Posterior cingulate gyrus (tissue), 11 donors: Measurements from ENCODE around the gene SYCE1L.
A peak's percentile ranks its signal among the peaks of the same experiment; 100 is the strongest.
"Not testable (repeated sequence)": the region's sequence is repeated elsewhere in the genome, so short reads cannot be mapped to it uniquely, and the experiment has no call there.

Experiments
- DNase-seq, 10 donors: peaks; one replicate each; pipeline versions ENCODE4 v3.0.0 to v3.0.0-alpha.2; 2020 to 2021; ENCODE audit warnings: mixed read lengths in 3 of 10
- intact Hi-C: fragments of 100-400 bp; cut with DNase I; formaldehyde crosslinking; loops from one replicate; pipeline ENCODE4 v1.15.1; 2023

The SYCE1L gene

GRCh38 chr16:77199211-77199610 is at the start of gene SYCE1L:
Gene SYCE1L, plus strand, starts transcription at chr16:77199408. Its CDS starts 44 bp downstream, at chr16:77199452.
- no peak for DNase-seq
- intact Hi-C loops = no loop called here

- no peak for DNase-seq
These were observed 41.7 kb upstream of the SYCE1L start for GRCh38 chr16:77157346-77158058.

GRCh38 chr16:77158293-77158692 is 40.9 kb upstream of the SYCE1L start:
- intact Hi-C loops = no loop called here
- DNase-seq = peak in 1 of 10 donors; percentile 54

More at GRCh38 chr16:77157346-77158058, 41.7 kb upstream of the SYCE1L start:
- intact Hi-C loops = no loop called here

GRCh38 chr16:77165006-77165405 is 34.2 kb upstream of the SYCE1L start:
- intact Hi-C loops = no loop called here
- DNase-seq = no peak

- DNase-seq, intact Hi-C loops: not testable (repeated sequence)
These were observed 33.5 kb upstream of the SYCE1L start for GRCh38 chr16:77165536-77166236.

- DNase-seq = no peak
- intact Hi-C loops = no loop called here
These were observed 32.5 kb upstream of the SYCE1L start for GRCh38 chr16:77166726-77167125.

GRCh38 chr16:77168901-77169300 is 30.3 kb upstream of the SYCE1L start:
- intact Hi-C loops = no loop called here
- DNase-seq = no peak

GRCh38 chr16:77169650-77170236 is 29.5 kb upstream of the SYCE1L start:
- DNase-seq = peak in 6 of 10 donors; percentile 19 to 85 (median 36)
- intact Hi-C loops = loop anchor here (5.0 kb wide), 2 partner anchors 892 to 1382 kb away; partner anchors contain the start of gene CNTNAP4

GRCh38 chr16:77170805-77171204 is 28.4 kb upstream of the SYCE1L start:
- no peak for DNase-seq
- intact Hi-C loops = loop anchor here (5.0 kb wide), 2 partner anchors 894 to 1384 kb away; partner anchors contain the start of gene CNTNAP4

GRCh38 chr16:77171745-77172635 is 27.2 kb upstream of the SYCE1L start:
- DNase-seq = no peak
- intact Hi-C loops = loop anchor here (5.0 kb wide), 2 partner anchors 895 to 1385 kb away; partner anchors contain the start of gene CNTNAP4

GRCh38 chr16:77172951-77173350 is 26.3 kb upstream of the SYCE1L start:
- DNase-seq = no peak
- intact Hi-C loops = loop anchor here (5.0 kb wide), 2 partner anchors 896 to 1386 kb away; partner anchors contain the start of gene CNTNAP4

GRCh38 chr16:77183137-77183536 is 16.1 kb upstream of the SYCE1L start:
- no peak for DNase-seq
- intact Hi-C loops = no loop called here

GRCh38 chr16:77186298-77186697 is 12.9 kb upstream of the SYCE1L start:
- DNase-seq, intact Hi-C loops: not testable (repeated sequence)

- DNase-seq = peak in 1 of 10 donors; percentile 78
- intact Hi-C loops = no loop called here
These were observed 9.1 kb upstream of the SYCE1L start for GRCh38 chr16:77190190-77190477.

GRCh38 chr16:77190478-77191258 is 8.5 kb upstream of the SYCE1L start, which contains the start of gene MON1B:
Gene MON1B, plus strand, starts transcription at chr16:77191190. Its CDS starts 296 bp downstream, at chr16:77191486.
- intact Hi-C loops = no loop called here
- peak; percentile 95 to 100 (median 96) for DNase-seq

- intact Hi-C loops = no loop called here
These were observed 7.8 kb upstream of the SYCE1L start for GRCh38 chr16:77191259-77191969.

GRCh38 chr16:77193377-77193776 is 5.8 kb upstream of the SYCE1L start:
- DNase-seq = no peak
- intact Hi-C loops = no loop called here

More at GRCh38 chr16:77191259-77191969, 7.8 kb upstream of the SYCE1L start:
- DNase-seq = peak in 3 of 10 donors; percentile 16 to 88 (median 24)
